ENCODE measurements around the gene COPS4.

Gene COPS4

GRCh38 chr4:83115656-83116285 lies 80.8 kb downstream of the COPS4 start:
- DNase-seq (ENCODE audit: low read depth, low spot score) = no peak
- no peaks in the 10 kb centered on the region for H3K27me3 ChIP-seq (ENCODE audit: insufficient read depth, insufficient read length)
- H3K9me3 ChIP-seq (ENCODE audit: insufficient read depth, low read length) = no peaks in the 10 kb centered on the region
- no peak overlapping the region for H3K4me3 ChIP-seq (ENCODE audit: insufficient read length, low read depth)
- peaks cover 3% of the 10 kb centered on the region for H3K4me1 ChIP-seq (ENCODE audit: insufficient read depth, insufficient read length)
- TF ChIP-seq ZNF274 (IDR thresholded peaks at IDR 0.05; ENCODE audit: low read depth, low read length) = no peak
- no peak for TF ChIP-seq SUZ12 (IDR thresholded peaks at IDR 0.05; ENCODE audit: extremely low read depth, insufficient read depth, insufficient read length)
- TF ChIP-seq YY1 (IDR thresholded peaks at IDR 0.05; ENCODE audit: insufficient read depth, insufficient read length) = no peak
- no peaks in the 10 kb centered on the region for H3K36me3 ChIP-seq (ENCODE audit: insufficient read depth, insufficient read length, low read length)
- no peak overlapping the region for H3K9ac ChIP-seq (ENCODE audit: insufficient read length, low read depth)

DNA sequence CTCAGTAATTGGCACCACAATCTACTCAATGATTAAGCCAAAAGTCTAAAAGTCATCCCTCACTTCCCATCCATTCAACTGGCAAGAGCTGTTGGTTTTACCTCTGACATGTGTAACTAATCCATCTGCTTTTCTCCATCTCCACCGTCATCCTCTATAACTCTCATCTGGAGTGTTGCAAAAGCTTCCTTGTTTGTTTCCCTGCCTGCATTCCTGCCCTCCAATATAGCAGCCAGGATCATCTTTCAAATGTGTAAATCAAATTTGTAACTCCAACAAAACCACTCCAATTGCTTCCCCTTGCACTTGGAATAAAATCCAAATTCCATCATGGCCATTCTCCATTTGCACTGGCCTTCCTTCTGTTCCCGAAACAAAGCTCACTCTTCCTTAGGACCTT lies 83.9 kb downstream of the COPS4 start:
- no peak for DNase-seq (ENCODE audit: low read depth, low spot score)
- H3K27me3 ChIP-seq (ENCODE audit: insufficient read depth, insufficient read length) = no peaks in the 10 kb centered on the region
- no peak overlapping the region for H3K9ac ChIP-seq (ENCODE audit: insufficient read length, low read depth)
- H3K36me3 ChIP-seq (ENCODE audit: insufficient read depth, insufficient read length, low read length) = no peaks in the 10 kb centered on the region
- H3K9me3 ChIP-seq (ENCODE audit: insufficient read depth, low read length) = peaks cover 6% of the 10 kb centered on the region
- TF ChIP-seq SUZ12 (IDR thresholded peaks at IDR 0.05; ENCODE audit: extremely low read depth, insufficient read depth, insufficient read length) (no peak), ZNF274 (IDR thresholded peaks at IDR 0.05; ENCODE audit: low read depth, low read length) (no peak), YY1 (IDR thresholded peaks at IDR 0.05; ENCODE audit: insufficient read depth, insufficient read length) (no peak)
- H3K4me1 ChIP-seq (ENCODE audit: insufficient read depth, insufficient read length) = peaks cover 3% of the 10 kb centered on the region
- H3K4me3 ChIP-seq (ENCODE audit: insufficient read length, low read depth) = no peak overlapping the region

GRCh38 chr4:83121246-83121645 lies 86.3 kb downstream of the COPS4 start:
- Histone ChIP-seq H3K4me3 (ENCODE audit: insufficient read length, low read depth) (no peak overlapping the region), H3K4me1 (ENCODE audit: insufficient read depth, insufficient read length) (no peaks in the 10 kb centered on the region)

GRCh38 chr4:83124111-83124780 lies 89.3 kb downstream of the COPS4 start:
- no peak for DNase-seq (ENCODE audit: low read depth, low spot score)

More at GRCh38 chr4:83121246-83121645, 86.3 kb downstream of the COPS4 start:
- no peaks in the 10 kb centered on the region for H3K27me3 ChIP-seq (ENCODE audit: insufficient read depth, insufficient read length)
- no peak for DNase-seq (ENCODE audit: low read depth, low spot score)
- TF ChIP-seq SUZ12 (IDR thresholded peaks at IDR 0.05; ENCODE audit: extremely low read depth, insufficient read depth, insufficient read length) (no peak), ZNF274 (IDR thresholded peaks at IDR 0.05; ENCODE audit: low read depth, low read length) (no peak), YY1 (IDR thresholded peaks at IDR 0.05; ENCODE audit: insufficient read depth, insufficient read length) (no peak)
- H3K36me3 ChIP-seq (ENCODE audit: insufficient read depth, insufficient read length, low read length) = no peaks in the 10 kb centered on the region
- H3K9me3 ChIP-seq (ENCODE audit: insufficient read depth, low read length) = peaks cover 6% of the 10 kb centered on the region
- H3K9ac ChIP-seq (ENCODE audit: insufficient read length, low read depth) = no peak overlapping the region

More at GRCh38 chr4:83124111-83124780, 89.3 kb downstream of the COPS4 start:
- no peaks in the 10 kb centered on the region for H3K4me1 ChIP-seq (ENCODE audit: insufficient read depth, insufficient read length)
- no peaks in the 10 kb centered on the region for H3K27me3 ChIP-seq (ENCODE audit: insufficient read depth, insufficient read length)
- H3K4me3 ChIP-seq (ENCODE audit: insufficient read length, low read depth) = no peak overlapping the region
- no peak overlapping the region for H3K9ac ChIP-seq (ENCODE audit: insufficient read length, low read depth)
- TF ChIP-seq YY1 (IDR thresholded peaks at IDR 0.05; ENCODE audit: insufficient read depth, insufficient read length) (no peak), SUZ12 (IDR thresholded peaks at IDR 0.05; ENCODE audit: extremely low read depth, insufficient read depth, insufficient read length) (no peak), ZNF274 (IDR thresholded peaks at IDR 0.05; ENCODE audit: low read depth, low read length) (no peak)
- H3K36me3 ChIP-seq (ENCODE audit: insufficient read depth, insufficient read length, low read length) = no peaks in the 10 kb centered on the region
- peaks cover 12% of the 10 kb centered on the region for H3K9me3 ChIP-seq (ENCODE audit: insufficient read depth, low read length)

Measured in NT2/D1 (cell line).